SK-N-SH (cell line): ENCODE measurements around the gene CCDC144A. TPM values are rescaled to one million over a fixed set of nuclear protein-coding genes. Genes with fewer than 3 reads are reported as not detected.
"Not testable (repeated sequence)": the region's sequence is repeated elsewhere in the genome, so short reads cannot be mapped to it uniquely, and the experiment has no call there.

Experiments used
- CTCF ChIA-PET: fragments of 300-600, 350-600 bp; formaldehyde crosslinking; extraction: SDS; loops from one replicate; lab custom pipeline; 2021; lab: Yijun Ruan, JAX
- POLR2A ChIA-PET: fragments of 350-600 bp; sonication (Branson Sonifier 250); formaldehyde crosslinking; extraction: SDS; loops from one replicate; lab custom pipeline; 2020; ENCODE audit warnings: antibody characterized with exemption, inconsistent platforms; lab: Yijun Ruan, JAX
- DNase-seq: peaks from one replicate; pipeline ENCODE4 v3.0.0; 2012
- H2AFZ ChIP-seq: fragments of 200-600 bp; sonication (generic); 2 replicates; pipeline ENCODE4 v1.8.1; 2016; ENCODE audit warnings: antibody characterized with exemption, mild to moderate bottlenecking, low read depth
- H3F3A ChIP-seq: fragments of 200-600 bp; sonication (generic); replicated peaks from 2 replicates; pipeline ENCODE3; 2016; ENCODE audit warnings: antibody characterized with exemption, mild to moderate bottlenecking; ENCODE audit not compliant: insufficient read depth
- H3K27ac ChIP-seq, 2 experiments: fragments of 200-500 bp in 1 of 2; fragments of 200-600 bp in 1 of 2; sonication (Bioruptor generic) in 1 of 2; sonication (generic), shearing (Covaris generic) in 1 of 2; 2 replicates each; pipeline versions ENCODE4 v1.5.1 to v1.6.1; 2014 to 2016; ENCODE audit warnings: low read depth in 2 of 2, inconsistent platforms in 1 of 2, low read length in 1 of 2, mild to moderate bottlenecking in 1 of 2, mixed read lengths in 1 of 2
- H3K27me3 ChIP-seq: fragments of 200-600 bp; sonication (generic), shearing (Covaris generic); 2 replicates; pipeline ENCODE4 v1.6.1; 2016; ENCODE audit warnings: mixed run types; ENCODE audit not compliant: insufficient read depth
- H3K36me3 ChIP-seq, 2 experiments: fragments of 200-500 bp in 1 of 2; fragments of 200-600 bp in 1 of 2; sonication (Bioruptor generic) in 1 of 2; sonication (generic) in 1 of 2; replicated peaks in 1 of 2; 2 replicates each; pipeline versions ENCODE3 to v1.5.1; 2014 to 2016; ENCODE audit warnings: low read length in 1 of 2, mild to moderate bottlenecking in 1 of 2; ENCODE audit not compliant: insufficient read depth in 2 of 2, control insufficient read depth in 1 of 2
- H3K4me1 ChIP-seq, 2 experiments: fragments of 200-500 bp in 1 of 2; fragments of 200-600 bp in 1 of 2; sonication (Bioruptor generic) in 1 of 2; sonication (generic), shearing (Covaris generic) in 1 of 2; 2 replicates each; pipeline versions ENCODE4 v1.5.1 to v1.6.1; 2014 to 2016; ENCODE audit warnings: low read depth in 1 of 2, low read length in 1 of 2, mixed run types in 1 of 2; ENCODE audit not compliant: insufficient read depth in 2 of 2, control insufficient read depth in 1 of 2
- H3K4me2 ChIP-seq: fragments of 200-600 bp; sonication (generic), shearing (Covaris generic); 2 replicates; pipeline ENCODE4 v1.6.1; 2017; ENCODE audit warnings: mixed run types
- H3K4me3 ChIP-seq, 2 experiments: fragments of 200-500 bp in 1 of 2; fragments of 200-600 bp in 1 of 2; sonication (Bioruptor generic) in 1 of 2; sonication (generic), shearing (Covaris generic) in 1 of 2; 2 replicates each; pipeline versions ENCODE4 v1.5.1 to v1.8.1; 2014 to 2016; ENCODE audit warnings: low read depth in 2 of 2, inconsistent platforms in 1 of 2, low read length in 1 of 2, mild to moderate bottlenecking in 1 of 2, mixed read lengths in 1 of 2, moderate library complexity in 1 of 2
- H3K79me2 ChIP-seq: fragments of 200-600 bp; sonication (generic); 2 replicates; pipeline ENCODE4 v1.8.1; 2017; ENCODE audit warnings: mild to moderate bottlenecking; ENCODE audit not compliant: insufficient read depth
- H3K9ac ChIP-seq: fragments of 200-600 bp; sonication (generic); 2 replicates; pipeline ENCODE4 v1.6.1; 2017; ENCODE audit warnings: mixed run types
- H3K9me2 ChIP-seq: fragments of 200-600 bp; sonication (generic); 2 replicates; pipeline ENCODE4 v1.6.1; 2017; ENCODE audit warnings: mixed run types
- H3K9me3 ChIP-seq: fragments of 200-600 bp; sonication (generic); 2 replicates; pipeline ENCODE4 v1.6.1; 2017; ENCODE audit warnings: mixed run types, mild to moderate bottlenecking, moderate library complexity
- H4K20me1 ChIP-seq: fragments of 200-600 bp; sonication (generic); 2 replicates; pipeline ENCODE4 v1.6.1; 2017; ENCODE audit warnings: mild to moderate bottlenecking, mixed run types; ENCODE audit not compliant: insufficient read depth
- CHD2 ChIP-seq: fragments of 150-350 bp; IDR thresholded peaks from 2 replicates; pipeline ENCODE4 v1.6.1; 2018; ENCODE audit warnings: low read length; ENCODE audit not compliant: partially characterized antibody
- EP300 ChIP-seq, 2 experiments: IDR thresholded peaks; 2 replicates each; pipeline versions ENCODE4 v1.4.0 to v1.6.1; 2012; ENCODE audit warnings: borderline replicate concordance in 1 of 2, low read depth in 1 of 2, low read length in 1 of 2
- NRF1 ChIP-seq: IDR thresholded peaks from 2 replicates; pipeline ENCODE4 v1.6.1; 2012; ENCODE audit warnings: low read depth, mild to moderate bottlenecking, low read length
- USF1 ChIP-seq: IDR thresholded peaks from 2 replicates; pipeline ENCODE4 v1.4.0; 2012; ENCODE audit warnings: low read depth, borderline replicate concordance
- WGBS: methylation state at CpG from one replicate; pipeline ENCODE4 v1.1.6; 2017; ENCODE audit warnings: low lambda C conversion rate; 5-methylcytosine and 5-hydroxymethylcytosine counted together
- polyA plus RNA-seq, 3 experiments: library from polyadenylated mRNA; depleted of rRNA; stranded (reverse); fragments of >200 nt; gene quantifications; 2 replicates each; pipeline ENCODE4 v1.2.3, GENCODE V29; 2012

CCDC144A gene
- polyA plus RNA-seq, 1 of the 3 experiments (the other 2 are of a cell fraction) = 0.02 TPM

GRCh38 chr17:16666907-16667636 lies 23.0 kb upstream of the CCDC144A start:
- not testable (repeated sequence) for H3K4me1 ChIP-seq, H3K9me2 ChIP-seq
- peak; percentile 63; the same call in 1 of the 2 replicates for TF ChIP-seq USF1
- TF ChIP-seq, all 33 proteins: peak for 1; not testable (repeated sequence) for 32
- POLR2A ChIA-PET, H3K27ac ChIP-seq, H3F3A ChIP-seq, H4K20me1 ChIP-seq, H3K79me2 ChIP-seq, H3K36me3 ChIP-seq, H3K9ac ChIP-seq, H2AFZ ChIP-seq, CTCF ChIA-PET, H3K9me3 ChIP-seq: not testable (repeated sequence)
- WGBS = 11% methylated on average over 17 of the region's 61 CpGs
- peaks cover 51% of the 10 kb centered on the region for H3K27me3 ChIP-seq
- peak; percentile 54 for DNase-seq
- peak overlapping the region; percentile 63; the same call in 1 of the 2 replicates for H3K4me2 ChIP-seq
- peak overlapping the region in 1 of 2 experiments; percentile 33; a peak in 2 of 4 replicates for H3K4me3 ChIP-seq

GRCh38 chr17:16676676-16677268 lies 13.3 kb upstream of the CCDC144A start:
- H2AFZ ChIP-seq = no peak overlapping the region
- no peaks in the 10 kb centered on the region for H3K9me3 ChIP-seq
- POLR2A ChIA-PET = no interaction called here
- no peaks in the 10 kb centered on the region for H3K36me3 ChIP-seq
- whole genome bisulfite sequencing = 41% methylated on average over 6 of the region's 6 CpGs
- H3K79me2 ChIP-seq = no peaks in the 10 kb centered on the region
- peaks cover 19% of the 10 kb centered on the region; the same call in 1 of the 2 replicates for H3K27me3 ChIP-seq
- CTCF ChIA-PET = no interaction called here
- no peak overlapping the region for H3K4me3 ChIP-seq
- H4K20me1 ChIP-seq = no peaks in the 10 kb centered on the region
- no peak overlapping the region for H3K27ac ChIP-seq
- no peak overlapping the region for H3K9ac ChIP-seq
- no peaks in the 10 kb centered on the region for H3K9me2 ChIP-seq
- H3K4me1 ChIP-seq = no peaks in the 10 kb centered on the region; a peak in 1 of 4 replicates
- H3F3A ChIP-seq = no peaks in the 10 kb centered on the region
- peak; percentile 36 for DNase-seq
- peak in 1 of 2 experiments; percentile 25; a peak in 1 of 4 replicates for TF ChIP-seq EP300 (IDR thresholded peaks at IDR 0.05; ENCODE audit: borderline replicate concordance in 1 of 2, low read depth in 1 of 2, low read length in 1 of 2)
- TF ChIP-seq NRF1 = no peak
- H3K4me2 ChIP-seq = no peak overlapping the region

GRCh38 chr17:16683290-16684138 lies 6.5 kb upstream of the CCDC144A start:
- H3K9ac ChIP-seq, H3K9me2 ChIP-seq, H3K79me2 ChIP-seq, H3K36me3 ChIP-seq, POLR2A ChIA-PET, H3K27ac ChIP-seq, H3K4me1 ChIP-seq, CTCF ChIA-PET, H4K20me1 ChIP-seq, H3K9me3 ChIP-seq, H3F3A ChIP-seq: not testable (repeated sequence)
- peak; percentile 49 for DNase-seq
- Histone ChIP-seq H2AFZ (peak overlapping the region; percentile 70; the same call in 1 of the 2 replicates), H3K4me3 (peak overlapping the region; percentile 21 to 48), H3K27me3 (peaks cover 36% of the 10 kb centered on the region; the same call in 1 of the 2 replicates), H3K4me2 (peak overlapping the region; percentile 73)
- 34% methylated on average over 40 of the region's 44 CpGs for WGBS
- TF ChIP-seq CHD2 = peak; percentile 66

GRCh38 chr17:16686019-16686418 lies 4.0 kb upstream of the CCDC144A start:
- POLR2A ChIA-PET, H4K20me1 ChIP-seq, H3K27ac ChIP-seq, H3K9me3 ChIP-seq, H3K9ac ChIP-seq, H3K4me2 ChIP-seq, H3K79me2 ChIP-seq, H2AFZ ChIP-seq, H3K36me3 ChIP-seq, H3K4me3 ChIP-seq, DNase-seq, H3K4me1 ChIP-seq, H3K9me2 ChIP-seq, CTCF ChIA-PET, H3F3A ChIP-seq: not testable (repeated sequence)
- H3K27me3 ChIP-seq = peaks cover 31% of the 10 kb centered on the region; the same call in 1 of the 2 replicates
- 55% methylated on average over 4 of the region's 4 CpGs for WGBS

- H4K20me1 ChIP-seq, H3K79me2 ChIP-seq, H3K4me3 ChIP-seq, H3K9ac ChIP-seq, H3K4me2 ChIP-seq, H3K9me3 ChIP-seq, H3K27ac ChIP-seq, CTCF ChIA-PET, DNase-seq, H3K4me1 ChIP-seq, H3K9me2 ChIP-seq, H2AFZ ChIP-seq, H3F3A ChIP-seq, POLR2A ChIA-PET, H3K36me3 ChIP-seq: not testable (repeated sequence)
- peaks cover 26% of the 10 kb centered on the region; the same call in 1 of the 2 replicates for H3K27me3 ChIP-seq
- WGBS = 50% methylated on average over 5 of the region's 5 CpGs
These were observed 2.9 kb upstream of the CCDC144A start for GRCh38 chr17:16687151-16687550.
